IgD-negative memory B cell (primary cell): ENCODE measurements around the gene OLFML2B. TPM values are rescaled to one million over a fixed set of nuclear protein-coding genes. Genes with fewer than 3 reads are reported as not detected.

Source experiments
- H3K27ac Mint-ChIP-seq, 3 donors: one replicate each; pipeline ENCODE4 v1.8.0; 2020 to 2022; ENCODE audit warnings: mild to moderate bottlenecking in 3 of 3, mixed read lengths in 3 of 3, moderate library complexity in 1 of 3
- H3K27me3 Mint-ChIP-seq: one replicate; pipeline ENCODE4 v1.8.0; 2021; ENCODE audit warnings: mixed read lengths
- H3K36me3 Mint-ChIP-seq: one replicate; pipeline ENCODE4 v1.8.0; 2020; ENCODE audit warnings: mild to moderate bottlenecking, mixed read lengths
- H3K4me1 Mint-ChIP-seq, 3 donors: one replicate each; pipeline ENCODE4 v1.8.0; 2020 to 2022; ENCODE audit warnings: mixed read lengths in 3 of 3, mild to moderate bottlenecking in 1 of 3
- H3K4me3 Mint-ChIP-seq, 4 donors: one replicate each; pipeline ENCODE4 v1.8.0; 2020 to 2022; ENCODE audit warnings: mild to moderate bottlenecking in 4 of 4, mixed read lengths in 4 of 4, moderate library complexity in 3 of 4
- H3K9me3 Mint-ChIP-seq, 3 donors: one replicate each; pipeline ENCODE4 v1.8.0; 2020 to 2021; ENCODE audit warnings: mixed read lengths in 3 of 3, mild to moderate bottlenecking in 1 of 3
- polyA plus RNA-seq: library from polyadenylated mRNA; unstranded; fragments of 300-500 nt; fragmentation: Illumina TruSeq; gene quantifications from one replicate; pipeline ENCODE4 v1.2.3, GENCODE V29; 2021

OLFML2B gene
- polyA plus RNA-seq, 1 donor from 2014 or later = not detected

- no peaks in the 10 kb centered on the region for H3K36me3 Mint-ChIP-seq
- no peak overlapping the region for H3K27ac Mint-ChIP-seq
- peaks cover 2 to 7% (median 7%) of the 10 kb centered on the region in 3 donors for H3K9me3 Mint-ChIP-seq
- H3K4me3 Mint-ChIP-seq = no peak overlapping the region
- H3K4me1 Mint-ChIP-seq = no peaks in the 10 kb centered on the region
- peaks cover 14% of the 10 kb centered on the region for H3K27me3 Mint-ChIP-seq
Measured at GRCh38 chr1:161987303-161987702, 36.4 kb downstream of the OLFML2B start.

- no peak overlapping the region for H3K27ac Mint-ChIP-seq
- H3K4me1 Mint-ChIP-seq = no peaks in the 10 kb centered on the region
- peaks cover 2 to 7% (median 7%) of the 10 kb centered on the region in 3 donors for H3K9me3 Mint-ChIP-seq
- H3K4me3 Mint-ChIP-seq = no peak overlapping the region
- H3K36me3 Mint-ChIP-seq = no peaks in the 10 kb centered on the region
- peaks cover 16% of the 10 kb centered on the region for H3K27me3 Mint-ChIP-seq
Measured at GRCh38 chr1:161986328-161986727, 37.3 kb downstream of the OLFML2B start.

- Mint-ChIP-seq H3K4me1 (no peaks in the 10 kb centered on the region), H3K36me3 (no peaks in the 10 kb centered on the region), H3K9me3 (peaks cover 2 to 7% (median 4%) of the 10 kb centered on the region in 3 donors), H3K27ac (no peak overlapping the region), H3K27me3 (peaks cover 19% of the 10 kb centered on the region), H3K4me3 (no peak overlapping the region)
Measured at GRCh38 chr1:161985301-161985822, 38.3 kb downstream of the OLFML2B start.

- no peak overlapping the region for H3K4me3 Mint-ChIP-seq
- no peaks in the 10 kb centered on the region for H3K36me3 Mint-ChIP-seq
- peaks cover 2 to 7% (median 4%) of the 10 kb centered on the region in 3 donors for H3K9me3 Mint-ChIP-seq
- peaks cover 18% of the 10 kb centered on the region for H3K27me3 Mint-ChIP-seq
- no peak overlapping the region for H3K27ac Mint-ChIP-seq
- H3K4me1 Mint-ChIP-seq = no peaks in the 10 kb centered on the region
Measured at GRCh38 chr1:161983725-161984124, 39.9 kb downstream of the OLFML2B start.

- Mint-ChIP-seq H3K4me1 (no peaks in the 10 kb centered on the region), H3K36me3 (no peaks in the 10 kb centered on the region), H3K27me3 (peaks cover 17% of the 10 kb centered on the region), H3K9me3 (peaks cover 2 to 7% (median 4%) of the 10 kb centered on the region in 3 donors), H3K27ac (no peak overlapping the region), H3K4me3 (no peak overlapping the region)
Measured at GRCh38 chr1:161982917-161983316, 40.8 kb downstream of the OLFML2B start.

- Mint-ChIP-seq H3K4me1 (peaks cover 0 to 2% (median 0%) of the 10 kb centered on the region in 3 donors), H3K4me3 (no peak overlapping the region), H3K36me3 (no peaks in the 10 kb centered on the region), H3K27me3 (peaks cover 17% of the 10 kb centered on the region), H3K9me3 (peaks cover 2 to 5% (median 4%) of the 10 kb centered on the region in 3 donors), H3K27ac (no peak overlapping the region)
Measured at GRCh38 chr1:161982507-161982895, 41.2 kb downstream of the OLFML2B start.

- no peak overlapping the region for H3K27ac Mint-ChIP-seq
- H3K9me3 Mint-ChIP-seq = peaks cover 0 to 4% (median 0%) of the 10 kb centered on the region in 3 donors
- no peak overlapping the region for H3K4me3 Mint-ChIP-seq
Measured at GRCh38 chr1:161981735-161982506, 41.7 kb downstream of the OLFML2B start.

GRCh38 chr1:161981126-161981525 lies 42.5 kb downstream of the OLFML2B start:
- H3K36me3 Mint-ChIP-seq = no peaks in the 10 kb centered on the region
- H3K27me3 Mint-ChIP-seq = peaks cover 15% of the 10 kb centered on the region
- H3K27ac Mint-ChIP-seq = no peak overlapping the region
- peaks cover 0 to 4% (median 0%) of the 10 kb centered on the region in 3 donors for H3K9me3 Mint-ChIP-seq
- peaks cover 0 to 2% (median 0%) of the 10 kb centered on the region in 3 donors for H3K4me1 Mint-ChIP-seq
- no peak overlapping the region for H3K4me3 Mint-ChIP-seq

More at GRCh38 chr1:161981735-161982506, 41.7 kb downstream of the OLFML2B start:
- peaks cover 0 to 2% (median 0%) of the 10 kb centered on the region in 3 donors for H3K4me1 Mint-ChIP-seq
- H3K27me3 Mint-ChIP-seq = peaks cover 15% of the 10 kb centered on the region
- no peaks in the 10 kb centered on the region for H3K36me3 Mint-ChIP-seq

GRCh38 chr1:161978011-161978790 lies 45.5 kb downstream of the OLFML2B start:
- Mint-ChIP-seq H3K27me3 (peaks cover 12% of the 10 kb centered on the region), H3K9me3 (peaks cover 0 to 4% (median 0%) of the 10 kb centered on the region in 3 donors), H3K36me3 (no peaks in the 10 kb centered on the region), H3K27ac (peak overlapping the region in 1 of 3 donors; percentile 65), H3K4me1 (peaks cover 0 to 2% (median 0%) of the 10 kb centered on the region in 3 donors), H3K4me3 (no peak overlapping the region)

- H3K9me3 Mint-ChIP-seq = no peaks in the 10 kb centered on the region
Measured at GRCh38 chr1:161973924-161974845, 49.5 kb downstream of the OLFML2B start.

GRCh38 chr1:161972828-161973227 lies 50.8 kb downstream of the OLFML2B start:
- no peak overlapping the region for H3K27ac Mint-ChIP-seq
- peak overlapping the region in 1 of 4 donors; percentile 39 for H3K4me3 Mint-ChIP-seq
- H3K27me3 Mint-ChIP-seq = no peaks in the 10 kb centered on the region

More at GRCh38 chr1:161973924-161974845, 49.5 kb downstream of the OLFML2B start:
- peaks cover 3% of the 10 kb centered on the region for H3K27me3 Mint-ChIP-seq
- H3K36me3 Mint-ChIP-seq = no peaks in the 10 kb centered on the region
- no peak overlapping the region for H3K4me3 Mint-ChIP-seq
- peak overlapping the region in 1 of 3 donors; percentile 17 for H3K27ac Mint-ChIP-seq
- peaks cover 0 to 2% (median 0%) of the 10 kb centered on the region in 3 donors for H3K4me1 Mint-ChIP-seq

GRCh38 chr1:161970633-161971032 lies 53.0 kb downstream of the OLFML2B start:
- no peak overlapping the region for H3K27ac Mint-ChIP-seq
- H3K9me3 Mint-ChIP-seq = no peaks in the 10 kb centered on the region
- peaks cover 7% of the 10 kb centered on the region for H3K36me3 Mint-ChIP-seq
- H3K4me1 Mint-ChIP-seq = no peaks in the 10 kb centered on the region
- H3K4me3 Mint-ChIP-seq = no peak overlapping the region
- no peaks in the 10 kb centered on the region for H3K27me3 Mint-ChIP-seq

More at GRCh38 chr1:161972828-161973227, 50.8 kb downstream of the OLFML2B start:
- H3K9me3 Mint-ChIP-seq = no peaks in the 10 kb centered on the region
- H3K36me3 Mint-ChIP-seq = peaks cover 1% of the 10 kb centered on the region
- peaks cover 0 to 2% (median 0%) of the 10 kb centered on the region in 3 donors for H3K4me1 Mint-ChIP-seq

- Mint-ChIP-seq H3K4me1 (no peaks in the 10 kb centered on the region), H3K9me3 (no peaks in the 10 kb centered on the region), H3K4me3 (no peak overlapping the region), H3K27ac (no peak overlapping the region), H3K36me3 (peaks cover 7% of the 10 kb centered on the region), H3K27me3 (no peaks in the 10 kb centered on the region)
Measured at GRCh38 chr1:161970036-161970435, 53.6 kb downstream of the OLFML2B start.

GRCh38 chr1:161966067-161966466 lies 57.6 kb downstream of the OLFML2B start:
- H3K9me3 Mint-ChIP-seq = no peaks in the 10 kb centered on the region
- H3K4me1 Mint-ChIP-seq = peaks cover 12 to 14% (median 12%) of the 10 kb centered on the region in 3 donors
- no peak overlapping the region for H3K4me3 Mint-ChIP-seq
- no peak overlapping the region for H3K27ac Mint-ChIP-seq
- H3K27me3 Mint-ChIP-seq = no peaks in the 10 kb centered on the region
- H3K36me3 Mint-ChIP-seq = peaks cover 10% of the 10 kb centered on the region
